Left kidney (tissue), 8 donors: ENCODE data around the gene LDLR. TPM values are rescaled to one million over a fixed set of nuclear protein-coding genes. Genes with fewer than 3 reads are reported as not detected.

Source experiments
- DNase-seq: peaks from one replicate; pipeline ENCODE4 v3.0.0-alpha.2; 2013
- long read RNA-seq, 8 donors: transcript quantifications; one replicate each; lab custom pipeline, GENCODE V29; 2026
- polyA plus RNA-seq: library from polyadenylated mRNA; unstranded; fragments of 120-200 nt; gene quantifications from one replicate; pipeline ENCODE4 v1.2.1, GENCODE V29; 2013; ENCODE audit not compliant: insufficient read length

LDLR gene
- polyA plus RNA-seq = 17.6 TPM
- long read RNA-seq, donor 1, partial matches to known transcripts = 0 of 3 reads
- long read RNA-seq, donor 1, other reads (novel, unspliced or antisense) = 0 of 3 reads
- long read RNA-seq, donor 2, partial matches to known transcripts = 0 of 2 reads
- long read RNA-seq, donor 2, other reads (novel, unspliced or antisense) = 0 of 2 reads
- long read RNA-seq, donor 3 = 0 reads
- long read RNA-seq, donor 4 = 0 reads
- long read RNA-seq, donor 5, partial matches to known transcripts = 0 of 3 reads
- long read RNA-seq, donor 5, other reads (novel, unspliced or antisense) = 0 of 3 reads
- long read RNA-seq, donor 6, partial matches to known transcripts = 0 of 1 reads
- long read RNA-seq, donor 6, other reads (novel, unspliced or antisense) = 0 of 1 reads
- long read RNA-seq, donor 7, partial matches to known transcripts = 6 of 8 reads
- long read RNA-seq, donor 7, other reads (novel, unspliced or antisense) = 0 of 8 reads
- long read RNA-seq, donor 8 = 0 reads

DNA sequence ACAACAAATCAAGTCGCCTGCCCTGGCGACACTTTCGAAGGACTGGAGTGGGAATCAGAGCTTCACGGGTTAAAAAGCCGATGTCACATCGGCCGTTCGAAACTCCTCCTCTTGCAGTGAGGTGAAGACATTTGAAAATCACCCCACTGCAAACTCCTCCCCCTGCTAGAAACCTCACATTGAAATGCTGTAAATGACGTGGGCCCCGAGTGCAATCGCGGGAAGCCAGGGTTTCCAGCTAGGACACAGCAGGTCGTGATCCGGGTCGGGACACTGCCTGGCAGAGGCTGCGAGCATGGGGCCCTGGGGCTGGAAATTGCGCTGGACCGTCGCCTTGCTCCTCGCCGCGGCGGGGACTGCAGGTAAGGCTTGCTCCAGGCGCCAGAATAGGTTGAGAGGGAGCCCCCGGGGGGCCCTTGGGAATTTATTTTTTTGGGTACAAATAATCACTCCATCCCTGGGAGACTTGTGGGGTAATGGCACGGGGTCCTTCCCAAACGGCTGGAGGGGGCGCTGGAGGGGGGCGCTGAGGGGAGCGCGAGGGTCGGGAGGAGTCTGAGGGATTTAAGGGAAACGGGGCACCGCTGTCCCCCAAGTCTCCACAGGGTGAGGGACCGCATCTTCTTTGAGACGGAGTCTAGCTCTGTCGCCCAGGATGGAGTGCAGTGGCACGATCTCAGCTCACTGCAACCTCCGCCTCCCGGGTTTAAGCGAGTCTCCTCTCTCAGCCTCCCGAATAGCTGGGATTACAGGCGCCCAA lies at the start of gene LDLR:
Gene LDLR (plus strand): TSS at position 210 of the 760 bp plus-strand sequence. CDS start 86 bp downstream, at position 296.
- DNase-seq = peak; percentile 90

DNA sequence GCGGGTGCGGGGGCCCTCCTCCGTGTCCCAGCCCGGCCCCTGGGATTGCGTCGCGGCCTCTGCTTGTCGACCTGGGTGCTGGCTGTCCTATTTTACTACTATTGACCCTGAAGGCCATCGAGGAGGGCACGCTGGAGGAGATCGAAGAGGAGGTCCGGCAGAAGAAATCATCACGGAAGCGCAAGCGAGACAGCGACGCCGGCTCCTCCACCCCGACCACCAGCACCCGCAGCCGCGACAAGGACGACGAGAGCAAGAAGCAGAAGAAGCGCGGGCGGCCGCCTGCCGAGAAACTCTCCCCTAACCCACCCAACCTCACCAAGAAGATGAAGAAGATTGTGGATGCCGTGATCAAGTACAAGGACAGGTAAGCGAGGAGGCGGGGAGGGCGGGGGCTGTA lies 48.1 kb upstream of the LDLR start:
- no peak for DNase-seq

GRCh38 chr19:11041966-11042627 lies 47.2 kb upstream of the LDLR start:
- no peak for DNase-seq

- no peak for DNase-seq
Observed at GRCh38 chr19:11044431-11044830, 44.8 kb upstream of the LDLR start.

GRCh38 chr19:11045536-11045935 lies 43.7 kb upstream of the LDLR start:
- no peak for DNase-seq

DNA sequence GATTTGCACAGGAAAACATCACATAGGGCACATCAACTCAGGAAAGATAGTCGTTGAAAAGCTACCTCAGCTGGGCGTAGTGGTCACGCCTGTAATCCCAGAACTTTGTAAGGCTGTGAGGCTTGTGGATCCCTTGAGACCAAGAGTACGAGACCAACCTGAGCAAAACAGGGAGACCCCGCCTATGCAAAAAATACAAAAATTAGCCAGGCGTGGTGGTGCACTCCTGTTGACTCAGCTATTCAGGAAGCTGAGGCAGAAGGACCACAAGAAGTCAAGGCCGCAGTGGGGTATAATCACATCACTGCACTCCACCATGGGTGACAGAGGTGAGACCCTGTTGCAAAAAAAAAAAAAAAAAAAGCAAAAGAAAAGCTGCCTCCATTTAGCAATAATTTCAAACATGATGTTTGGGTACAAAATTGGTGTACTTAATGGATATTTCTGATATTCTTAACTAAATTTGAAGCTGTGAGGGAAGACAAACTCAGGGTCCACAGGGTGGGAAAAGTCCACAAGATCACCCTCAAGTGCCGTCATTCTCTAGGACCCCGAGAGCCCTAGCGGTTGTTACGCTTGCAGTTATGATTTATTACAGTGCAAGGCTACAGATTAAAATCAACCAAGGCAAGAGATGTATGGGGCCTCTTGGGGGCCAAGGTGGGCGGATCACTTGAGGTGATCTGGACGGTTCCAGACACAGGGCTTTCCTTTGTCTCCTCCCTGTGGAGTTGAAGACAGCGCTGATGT lies 42.5 kb upstream of the LDLR start:
- DNase-seq = no peak

GRCh38 chr19:11047866-11048265 lies 41.4 kb upstream of the LDLR start:
- no peak for DNase-seq

DNA sequence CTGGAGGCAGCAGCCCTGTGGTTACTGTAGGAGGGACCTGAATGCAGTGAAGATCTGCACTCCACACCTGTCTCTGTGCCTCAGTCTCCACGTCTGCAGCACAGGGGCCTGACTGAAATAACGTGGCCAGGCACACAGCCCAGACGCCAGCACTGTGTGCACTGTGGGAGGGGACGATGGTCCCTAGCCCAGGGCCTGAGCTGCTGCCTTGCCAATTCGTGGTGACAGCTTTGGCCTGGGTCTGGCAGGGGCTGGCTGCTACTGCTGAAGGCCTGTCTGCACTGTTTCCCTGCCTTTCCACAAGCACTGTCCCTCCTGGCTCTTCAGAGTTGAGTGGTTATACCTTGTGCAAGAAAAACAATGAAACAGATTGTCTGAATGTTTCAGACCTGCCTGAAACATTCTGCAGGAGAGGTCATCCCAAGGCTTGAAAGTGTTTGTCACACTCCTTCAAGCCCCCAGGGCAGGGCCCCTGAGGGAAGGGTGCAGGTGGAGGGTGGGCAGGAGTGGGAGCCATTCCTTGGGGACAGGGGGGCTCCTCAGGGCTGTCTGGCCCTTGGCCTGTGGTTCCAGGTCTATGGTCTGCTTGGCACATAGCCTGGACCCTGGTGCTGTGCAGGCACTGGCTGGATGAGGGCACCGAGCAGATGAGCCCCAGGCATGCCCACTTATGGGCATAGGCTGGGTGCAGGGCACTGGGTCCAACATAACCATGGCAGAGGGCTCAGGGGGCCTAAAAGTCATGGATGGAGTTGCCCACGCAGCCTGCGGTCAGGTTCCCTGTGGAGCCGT lies 38.7 kb upstream of the LDLR start:
- DNase-seq = no peak

GRCh38 chr19:11053817-11054195 lies 35.5 kb upstream of the LDLR start:
- DNase-seq = no peak

- DNase-seq = no peak
Observed at GRCh38 chr19:11054200-11054599, 35.1 kb upstream of the LDLR start.

- no peak for DNase-seq
Observed at GRCh38 chr19:11054628-11055027, 34.6 kb upstream of the LDLR start.

DNA sequence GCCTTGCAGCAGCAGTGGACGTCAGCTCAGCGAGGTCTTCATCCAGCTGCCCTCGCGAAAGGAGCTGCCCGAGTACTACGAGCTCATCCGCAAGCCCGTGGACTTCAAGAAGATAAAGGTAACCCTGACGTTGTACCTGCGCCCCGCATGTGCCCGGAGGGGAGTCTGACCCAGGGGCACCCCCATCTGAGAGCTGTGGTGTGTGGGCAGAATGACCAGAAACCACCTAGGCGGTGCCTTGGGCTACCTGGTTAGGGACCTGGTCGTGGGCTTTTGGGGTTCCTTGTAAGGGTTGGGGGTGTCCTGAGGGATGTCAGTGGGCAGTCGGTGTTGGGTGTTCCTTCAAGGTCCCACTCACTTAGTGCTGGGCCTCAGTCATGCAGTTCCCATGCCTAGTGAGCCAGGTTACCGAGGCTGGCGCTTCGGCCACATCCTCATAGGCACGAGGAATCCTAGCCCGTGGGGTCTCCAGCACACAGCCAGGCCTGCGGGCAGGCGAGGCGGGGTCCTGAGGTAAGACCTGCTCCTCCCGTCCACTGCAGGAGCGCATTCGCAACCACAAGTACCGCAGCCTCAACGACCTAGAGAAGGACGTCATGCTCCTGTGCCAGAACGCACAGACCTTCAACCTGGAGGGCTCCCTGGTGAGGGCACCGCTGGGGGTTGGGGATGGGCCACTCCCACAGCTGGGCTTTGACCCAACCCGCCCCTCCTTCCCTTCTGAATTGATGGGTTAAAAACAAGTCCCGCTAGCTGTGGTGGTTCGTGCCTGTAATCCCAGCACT lies 30.8 kb upstream of the LDLR start:
- no peak for DNase-seq

DNA sequence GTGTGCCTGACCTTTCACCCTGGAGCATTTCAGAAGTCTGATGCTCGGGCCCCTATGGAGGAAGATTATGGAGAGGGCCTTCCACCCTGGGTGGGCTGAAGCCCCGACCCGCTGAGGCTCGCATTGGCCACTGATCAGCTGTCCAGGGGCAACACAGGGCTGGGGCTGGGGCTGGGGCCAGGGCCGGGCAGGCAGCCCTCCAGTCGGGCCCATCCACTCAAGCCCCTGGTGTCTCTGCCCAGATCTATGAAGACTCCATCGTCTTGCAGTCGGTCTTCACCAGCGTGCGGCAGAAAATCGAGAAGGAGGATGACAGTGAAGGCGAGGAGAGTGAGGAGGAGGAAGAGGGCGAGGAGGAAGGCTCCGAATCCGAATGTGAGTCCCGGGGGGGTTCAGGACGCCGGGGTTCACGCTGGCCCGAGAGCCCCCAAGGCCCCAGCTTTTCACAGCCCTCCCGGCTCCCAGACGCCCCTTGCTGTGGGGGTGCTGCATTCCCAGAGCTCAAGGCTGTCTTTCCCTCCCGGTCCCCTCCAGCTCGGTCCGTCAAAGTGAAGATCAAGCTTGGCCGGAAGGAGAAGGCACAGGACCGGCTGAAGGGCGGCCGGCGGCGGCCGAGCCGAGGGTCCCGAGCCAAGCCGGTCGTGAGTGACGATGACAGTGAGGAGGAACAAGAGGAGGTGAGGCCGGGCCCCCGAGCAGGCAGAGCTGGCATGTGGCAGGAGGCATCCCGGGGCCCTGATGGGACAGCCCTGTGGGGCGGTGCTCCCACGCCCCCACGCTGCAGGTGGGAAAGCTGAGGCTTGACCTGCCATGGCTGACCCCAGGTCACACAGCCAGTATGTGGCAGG lies 29.5 kb upstream of the LDLR start:
- no peak for DNase-seq

- DNase-seq = peak; percentile 42
Observed at GRCh38 chr19:11061952-11062351, 27.3 kb upstream of the LDLR start.

GRCh38 chr19:11063434-11063833 lies 25.8 kb upstream of the LDLR start:
- DNase-seq = no peak

GRCh38 chr19:11064831-11065303 lies 24.4 kb upstream of the LDLR start:
- DNase-seq = no peak

DNA sequence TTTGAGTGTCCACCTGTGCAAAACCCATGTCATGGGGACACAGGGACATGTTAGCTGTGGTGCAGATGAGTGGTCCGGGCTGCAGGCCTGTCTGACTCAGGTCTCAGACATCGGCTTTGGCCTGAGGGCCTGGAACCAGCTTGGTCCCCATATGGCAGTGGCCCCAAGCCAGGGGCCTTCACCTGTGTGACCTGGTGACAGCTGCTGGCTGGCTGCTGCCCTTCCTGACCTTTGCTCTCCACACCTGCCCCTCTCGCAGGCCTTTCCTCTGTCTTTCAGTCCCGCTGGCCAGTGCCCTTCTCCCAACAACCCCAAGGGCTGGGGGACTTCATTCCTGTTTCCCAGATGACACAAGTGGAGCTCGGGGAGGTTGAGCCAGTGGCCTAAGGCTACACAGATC lies 22.9 kb upstream of the LDLR start:
- DNase-seq = no peak

DNA sequence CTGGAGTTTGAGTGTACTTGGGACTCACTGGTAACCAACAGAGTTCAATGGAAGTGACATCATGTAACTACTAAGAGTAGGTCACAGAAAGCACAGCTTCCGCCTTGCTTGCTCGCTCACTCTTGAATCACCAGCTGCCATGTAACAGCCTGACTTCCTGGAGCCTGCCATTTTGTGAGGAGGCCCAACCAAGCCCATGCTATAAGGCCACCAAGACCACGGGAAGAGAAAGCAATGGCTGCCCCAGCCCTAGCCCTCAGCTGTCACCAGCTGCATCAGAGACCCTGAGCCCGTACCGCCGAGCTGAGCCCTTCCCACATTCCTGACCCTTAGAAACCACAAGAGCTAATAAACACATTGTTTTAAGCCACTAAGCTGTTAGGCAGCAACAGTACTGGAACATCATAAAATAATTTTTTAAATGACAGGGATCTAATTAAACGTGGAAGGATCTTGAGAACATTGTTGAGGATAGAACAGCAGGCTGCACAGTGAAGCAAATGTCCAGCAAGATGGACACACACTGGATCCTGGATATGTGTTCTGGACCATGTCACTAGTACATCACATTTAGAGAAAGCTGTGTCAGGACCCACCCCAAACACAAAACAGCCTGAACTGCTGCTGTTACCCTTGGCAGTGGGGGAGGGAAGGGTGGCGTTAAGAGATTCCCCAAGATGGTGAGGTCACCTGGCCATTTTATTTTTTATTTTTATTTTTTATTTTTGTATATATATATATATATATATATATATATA lies 21.7 kb upstream of the LDLR start:
- DNase-seq = no peak
